PFSK-1 (cell line): ENCODE results near the gene SORCS1.

Source experiments
- POLR2AphosphoS5 ChIP-seq: IDR thresholded peaks from 2 replicates; pipeline ENCODE4 v1.6.1; 2012; ENCODE audit warnings: low read depth, mild to moderate bottlenecking, control low read depth, low read length, moderate library complexity
- REST ChIP-seq, 2 experiments: IDR thresholded peaks; 2 replicates each; pipeline versions ENCODE4 v1.6.1 to v1.8.0; 2011 to 2012; ENCODE audit warnings: low read depth in 2 of 2, low read length in 2 of 2, control low read depth in 1 of 2, inconsistent platforms in 1 of 2, mild to moderate bottlenecking in 1 of 2, moderate library complexity in 1 of 2; ENCODE audit not compliant: insufficient read depth in 1 of 2

GRCh38 chr10:106987362-106987761 is 177.1 kb downstream of the SORCS1 start:
- TF ChIP-seq POLR2AphosphoS5 (no peak), REST (IDR thresholded peaks at IDR 0.05; ENCODE audit: insufficient read depth in 1 of 2, low read depth in 2 of 2, low read length in 2 of 2) (no peak)
